H54 (cell line): ENCODE results near the gene PARD3.

Experiments used
- DNase-seq: peaks from one replicate; pipeline ENCODE4 v3.0.0; 2011; ENCODE audit warnings: low spot score, mixed read lengths; ENCODE audit not compliant: insufficient read length
- FAIRE-seq: peaks from 3 replicates; lab custom pipeline; 2011; peaks lifted over from hg19 to GRCh38; lab: Jason Lieb, UNC
- POLR2A ChIP-seq: IDR thresholded peaks from 2 replicates; pipeline ENCODE4 v1.6.1; 2011; ENCODE audit warnings: low read depth, mild to moderate bottlenecking, low read length

PARD3 gene

DNA sequence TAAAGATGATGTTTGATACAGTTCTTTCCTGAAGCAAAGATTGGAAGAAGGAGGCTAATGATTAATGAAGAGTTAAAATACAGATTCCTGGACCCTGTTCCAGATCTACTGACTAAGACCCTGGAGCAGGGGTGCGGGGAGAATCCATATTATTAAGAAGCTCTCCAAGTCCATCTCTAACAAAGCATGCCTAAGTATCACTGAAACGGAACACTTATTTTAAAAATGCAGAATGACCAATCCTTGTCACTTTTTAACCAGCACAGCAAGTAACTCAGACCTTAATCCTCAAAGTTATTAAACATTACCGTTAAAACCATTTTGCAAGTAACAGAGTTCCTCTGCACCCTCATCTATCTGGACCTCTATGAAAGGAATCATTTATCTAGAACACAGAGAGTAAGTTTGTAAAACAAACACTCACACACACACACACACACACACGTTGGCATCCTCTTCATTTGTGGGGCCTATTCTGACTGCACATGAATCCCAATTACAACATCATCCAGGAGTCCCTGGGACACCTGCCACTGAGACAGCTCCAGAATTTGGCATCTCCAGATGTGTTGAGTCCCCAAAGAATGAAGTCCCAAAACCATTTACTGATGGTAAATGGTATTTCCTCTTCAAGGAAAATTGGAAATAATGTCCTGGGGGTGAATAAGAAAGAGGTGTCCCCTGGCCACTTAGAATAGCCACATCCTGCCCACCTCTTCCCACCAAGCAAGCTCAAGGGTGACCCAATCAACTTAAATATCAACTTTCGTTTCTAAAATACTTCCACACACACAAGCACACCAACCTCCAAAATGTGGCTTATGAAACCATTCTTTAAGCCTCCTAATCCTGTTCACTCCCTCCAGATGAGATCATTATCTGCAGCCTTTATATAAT lies 117.5 kb downstream of the PARD3 start:
- no peak for DNase-seq
- TF ChIP-seq POLR2A: no peak
- FAIRE-seq: no peak

DNA sequence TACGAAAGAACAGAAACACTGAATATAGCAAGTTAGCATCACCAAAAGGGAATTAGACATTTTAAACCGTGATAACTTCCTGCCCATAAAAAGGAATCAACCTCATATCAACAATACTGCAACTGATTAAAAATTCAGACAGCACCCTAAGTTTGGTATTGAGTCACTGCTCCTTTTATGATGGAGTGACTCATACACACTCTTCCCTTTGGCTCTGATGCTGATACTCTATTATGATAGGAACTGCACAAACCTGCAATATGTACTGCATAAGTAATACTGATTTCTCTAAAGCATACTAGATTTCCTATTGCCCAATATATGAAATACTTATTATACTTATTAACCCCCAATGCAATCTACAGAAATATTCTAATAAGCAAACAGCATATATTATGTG lies 118.7 kb downstream of the PARD3 start:
- DNase-seq (peak; percentile 27), FAIRE-seq (peak; percentile 84)
- TF ChIP-seq POLR2A: no peak

- DNase-seq (no peak), FAIRE-seq (no peak)
- no peak for TF ChIP-seq POLR2A
Observed at GRCh38 chr10:34690383-34691049, 124.6 kb downstream of the PARD3 start.

DNA sequence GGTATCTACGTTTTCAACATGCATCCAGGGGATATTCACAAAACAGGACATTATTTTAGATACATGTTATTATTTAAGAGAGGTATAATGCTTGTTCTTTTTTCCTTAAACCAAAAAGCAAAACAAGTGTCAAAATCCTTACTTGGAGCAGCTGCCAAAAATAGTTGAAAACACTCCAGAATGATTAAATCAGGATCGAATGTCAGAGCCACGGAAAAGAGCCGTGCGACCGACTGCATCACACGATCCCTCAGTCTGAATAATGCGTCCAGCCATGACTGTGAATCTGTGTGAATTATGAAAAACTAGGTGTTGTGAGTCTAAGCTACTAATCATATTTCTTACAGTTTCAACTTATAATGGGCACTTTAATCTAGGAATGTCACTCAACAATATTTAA lies 126.0 kb downstream of the PARD3 start:
- FAIRE-seq (no peak), DNase-seq (no peak)
- no peak for TF ChIP-seq POLR2A

GRCh38 chr10:34687434-34688210 lies 127.5 kb downstream of the PARD3 start:
- TF ChIP-seq POLR2A: no peak
- FAIRE-seq (no peak), DNase-seq (no peak)

- DNase-seq (no peak), FAIRE-seq (no peak)
- no peak for TF ChIP-seq POLR2A
Observed at GRCh38 chr10:34682580-34682979, 132.5 kb downstream of the PARD3 start.

DNA sequence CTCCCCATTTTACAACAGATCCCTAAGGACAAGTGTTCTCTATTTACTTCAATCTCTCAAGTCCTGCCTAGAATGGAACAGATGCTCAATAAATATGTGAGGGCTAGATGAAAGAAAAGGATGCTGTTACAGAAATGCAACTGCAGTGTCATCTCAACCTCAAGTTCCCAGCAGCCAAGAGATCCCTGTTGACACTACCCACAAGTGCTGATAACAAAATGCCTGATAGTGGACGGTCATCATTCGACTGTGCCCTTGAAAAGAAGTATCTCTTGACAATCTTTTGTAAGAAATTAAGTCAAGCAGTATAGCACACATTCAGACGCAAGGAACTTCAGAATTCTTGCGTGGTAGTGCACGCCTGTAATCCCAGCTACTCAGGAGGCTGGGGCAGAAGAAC lies 133.2 kb downstream of the PARD3 start:
- TF ChIP-seq POLR2A: no peak
- FAIRE-seq (no peak), DNase-seq (no peak)

DNA sequence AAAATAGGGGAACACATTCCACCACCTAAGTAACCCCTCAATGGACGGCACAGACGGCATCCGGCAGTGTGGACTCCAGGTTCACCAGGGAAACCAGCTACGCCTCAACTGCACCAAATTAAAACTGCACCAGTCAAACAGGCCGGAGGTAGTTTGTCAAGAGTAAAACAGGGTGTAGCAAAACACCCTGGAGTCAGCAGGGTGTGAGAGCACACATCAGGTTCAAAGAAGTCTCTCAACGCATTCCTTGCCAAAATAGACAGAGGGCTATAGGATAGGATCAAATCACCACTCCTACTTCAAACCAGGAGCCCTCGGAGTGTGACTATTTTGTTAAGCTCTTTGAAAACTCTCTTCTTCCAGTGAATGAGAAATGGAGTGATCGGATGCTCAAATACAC lies 135.9 kb downstream of the PARD3 start:
- no peak for DNase-seq
- FAIRE-seq: no peak
- no peak for TF ChIP-seq POLR2A

DNA sequence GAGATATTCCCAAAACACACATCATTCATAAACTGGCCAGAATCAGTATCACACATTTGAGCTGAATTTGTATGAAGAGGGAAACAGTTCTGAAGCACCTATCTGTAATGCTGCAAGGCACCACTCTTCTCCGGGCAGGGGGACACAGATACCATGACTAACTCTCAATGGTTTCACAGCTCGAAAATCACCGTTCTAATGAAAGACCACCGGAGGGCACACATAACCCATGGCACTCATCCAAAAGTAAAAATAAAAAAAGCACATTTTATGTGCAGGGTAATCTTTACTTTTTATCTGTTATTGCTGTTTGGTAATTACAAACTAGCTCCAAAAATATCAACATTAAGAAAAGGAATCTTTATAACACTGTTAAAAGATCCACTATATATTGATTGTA lies 137.5 kb downstream of the PARD3 start:
- DNase-seq (no peak), FAIRE-seq (no peak)
- TF ChIP-seq POLR2A: no peak

DNA sequence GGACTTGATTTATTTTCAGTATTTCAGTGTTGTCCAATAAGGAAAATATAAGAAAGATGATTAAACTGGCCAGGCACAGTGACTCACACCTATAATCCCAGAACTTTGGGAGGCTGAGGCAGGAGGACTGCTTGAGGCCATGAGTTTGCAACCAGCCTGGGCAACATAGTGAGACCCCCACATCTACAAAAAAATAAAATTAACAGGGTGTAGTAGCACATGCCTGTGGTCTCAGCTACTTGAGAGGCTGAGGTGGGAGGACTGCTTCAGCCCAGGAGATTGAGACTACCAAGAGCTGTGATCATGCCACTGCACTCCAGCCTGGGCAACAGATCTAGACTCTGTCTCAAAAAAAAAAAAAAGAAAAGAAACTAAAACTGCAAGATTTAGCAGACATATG lies 138.0 kb downstream of the PARD3 start:
- FAIRE-seq: no peak
- TF ChIP-seq POLR2A: no peak
- DNase-seq: no peak

DNA sequence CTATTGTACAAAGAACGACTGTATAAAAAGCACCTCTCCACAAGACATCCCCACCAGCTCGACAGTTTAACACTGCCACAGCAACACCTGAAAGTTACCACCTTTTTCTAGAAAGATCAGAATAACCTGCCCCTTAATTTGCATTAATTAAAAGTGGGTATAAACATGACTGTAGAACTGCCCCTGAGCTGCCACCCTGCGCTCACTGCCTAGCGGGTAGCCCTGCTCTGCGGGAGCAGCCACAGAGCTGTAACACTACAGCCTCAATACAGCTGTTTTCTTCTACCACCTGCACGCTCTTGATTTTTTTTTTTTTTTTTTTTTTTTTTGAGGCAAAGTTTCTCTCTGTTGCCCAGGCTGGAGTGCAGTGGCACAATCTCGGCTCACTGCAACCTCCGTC lies 140.9 kb downstream of the PARD3 start:
- DNase-seq (no peak), FAIRE-seq (no peak)
- TF ChIP-seq POLR2A: no peak

DNA sequence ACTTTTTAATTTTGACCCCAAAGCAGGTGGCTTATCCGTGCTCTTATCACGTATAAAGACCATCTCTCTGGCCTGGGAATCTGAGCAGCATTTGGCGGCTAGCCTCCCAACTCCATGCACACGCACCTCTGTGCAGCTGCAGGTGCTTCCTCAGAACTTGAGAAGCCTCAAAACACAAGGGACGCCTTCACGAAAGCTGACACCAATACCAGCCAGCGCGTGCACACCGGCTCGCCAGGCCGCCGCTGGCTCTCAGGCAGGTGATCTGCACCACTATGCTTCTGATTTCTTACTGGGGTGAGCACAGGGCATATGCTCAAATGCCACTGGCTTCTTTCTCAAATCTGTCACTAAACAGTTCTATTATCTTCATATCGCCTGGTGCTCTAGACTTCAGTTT lies 145.0 kb downstream of the PARD3 start:
- FAIRE-seq: no peak
- no peak for TF ChIP-seq POLR2A
- no peak for DNase-seq

- DNase-seq (no peak), FAIRE-seq (no peak)
- TF ChIP-seq POLR2A: no peak
Observed at GRCh38 chr10:34669079-34669478, 146.0 kb downstream of the PARD3 start.

- no peak for TF ChIP-seq POLR2A
- FAIRE-seq: no peak
- DNase-seq: no peak
Observed at GRCh38 chr10:34667177-34667576, 147.9 kb downstream of the PARD3 start.
